LHCN-M2 (cell line): ENCODE measurements around the gene ST7L. TPM values are rescaled to one million over a fixed set of nuclear protein-coding genes. Genes with fewer than 3 reads are reported as not detected.

Experiments
- DNase-seq: peaks from one replicate; pipeline ENCODE4 v3.0.0-alpha.2; 2012; ENCODE audit warnings: low read depth
- total RNA-seq: library from RNA; depleted of rRNA; stranded (reverse); fragments of >200 nt; gene quantifications from 2 replicates; pipeline ENCODE4 v1.2.3, GENCODE V29; 2014

The ST7L gene
- total RNA-seq, 1 experiment from 2014 or later = 22.3 TPM

DNA sequence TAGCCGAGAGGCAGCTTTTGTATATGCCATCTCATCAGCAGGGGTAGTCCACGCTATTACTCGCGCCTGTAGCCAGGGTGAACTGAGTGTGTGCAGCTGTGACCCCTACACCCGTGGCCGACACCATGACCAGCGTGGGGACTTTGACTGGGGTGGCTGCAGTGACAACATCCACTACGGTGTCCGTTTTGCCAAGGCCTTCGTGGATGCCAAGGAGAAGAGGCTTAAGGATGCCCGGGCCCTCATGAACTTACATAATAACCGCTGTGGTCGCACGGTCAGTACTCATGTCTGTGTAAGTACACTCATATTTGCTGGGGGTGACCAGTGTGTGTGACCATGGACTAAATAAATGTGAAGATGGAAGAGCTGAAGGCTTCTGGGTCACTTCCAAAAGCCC lies 102.8 kb downstream of the ST7L start:
- no peak for DNase-seq

DNA sequence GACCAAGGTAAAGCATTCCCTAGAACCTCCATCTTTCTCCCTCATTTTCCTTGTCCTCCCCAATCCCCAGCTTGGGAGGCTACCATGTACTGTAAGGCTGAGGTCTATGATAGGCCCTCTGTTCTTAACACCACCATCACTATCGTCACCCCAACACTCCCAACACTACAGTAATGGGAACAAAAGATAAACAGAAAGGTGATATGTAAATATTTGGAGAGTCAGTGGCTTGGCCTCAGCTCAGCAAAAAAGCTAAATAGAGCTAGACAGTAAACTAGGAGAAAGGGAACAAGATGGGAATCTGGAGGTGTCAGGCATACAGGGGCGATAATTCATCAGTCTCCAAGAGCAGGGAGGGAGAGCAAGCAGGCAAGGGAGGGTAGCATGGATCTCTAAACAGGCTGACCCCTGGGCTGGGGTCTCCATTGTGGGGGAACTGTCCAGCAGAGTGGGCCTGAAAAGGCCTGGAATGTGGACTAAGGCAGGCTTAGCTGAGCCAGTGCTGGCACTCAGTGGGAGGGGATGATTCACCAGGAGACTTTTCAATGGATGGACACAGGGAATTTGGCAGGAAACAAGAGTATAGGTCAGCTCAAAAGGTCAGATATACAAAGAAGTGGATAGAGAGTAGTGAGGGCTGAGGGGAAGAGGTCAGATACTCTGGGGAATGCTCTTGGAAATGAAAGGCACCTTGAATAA lies 103.5 kb downstream of the ST7L start:
- DNase-seq = peak; percentile 74

DNA sequence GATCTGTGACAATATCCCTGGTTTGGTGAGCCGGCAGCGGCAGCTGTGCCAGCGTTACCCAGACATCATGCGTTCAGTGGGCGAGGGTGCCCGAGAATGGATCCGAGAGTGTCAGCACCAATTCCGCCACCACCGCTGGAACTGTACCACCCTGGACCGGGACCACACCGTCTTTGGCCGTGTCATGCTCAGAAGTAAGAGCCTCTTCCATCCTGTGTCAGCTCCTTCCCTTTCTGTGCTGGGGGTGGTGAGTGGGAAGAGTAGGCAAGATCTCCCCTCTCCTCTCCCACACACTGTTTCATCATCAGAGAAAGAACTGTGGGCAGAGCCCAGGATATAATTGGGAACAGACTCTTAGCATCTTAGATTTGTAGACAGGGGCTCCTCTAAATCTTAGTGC lies 104.0 kb downstream of the ST7L start:
- no peak for DNase-seq

DNA sequence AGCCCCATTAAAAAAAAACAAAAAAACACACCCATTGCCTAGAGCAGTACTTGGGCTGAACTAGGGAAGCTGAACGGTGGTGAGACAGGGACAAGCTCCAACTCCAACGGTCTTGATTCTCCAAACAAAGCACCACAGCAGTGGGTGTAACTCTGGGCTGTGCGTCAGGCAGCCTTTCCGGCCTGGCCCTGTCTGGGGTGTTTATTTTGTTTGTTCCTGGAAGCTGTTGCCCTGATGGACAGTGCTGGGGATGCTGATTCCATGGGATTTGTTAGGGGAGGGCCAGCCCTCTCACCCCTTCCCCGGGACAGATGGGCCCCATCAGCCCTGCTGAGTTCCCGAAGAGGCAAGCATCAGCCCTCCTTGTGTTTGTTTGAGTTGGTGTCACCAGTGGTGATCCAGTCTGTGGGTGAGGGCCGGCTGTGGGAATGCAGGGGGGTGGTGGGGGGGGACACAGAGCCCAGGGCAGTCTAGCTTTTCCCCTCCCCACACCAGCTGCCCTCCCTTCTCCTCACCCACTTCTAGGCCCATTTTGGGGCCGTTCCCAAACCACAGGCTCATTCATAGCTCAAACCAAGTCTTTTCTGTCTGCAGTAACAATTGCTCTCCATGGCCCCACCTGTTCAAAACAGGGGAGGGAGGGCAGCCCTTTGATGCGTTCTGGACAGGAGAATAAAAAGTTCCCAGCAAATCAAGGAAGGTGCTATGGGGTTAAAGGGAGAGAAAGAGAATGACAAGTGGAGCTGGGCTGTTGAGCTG lies 105.7 kb downstream of the ST7L start:
- no peak for DNase-seq

DNA sequence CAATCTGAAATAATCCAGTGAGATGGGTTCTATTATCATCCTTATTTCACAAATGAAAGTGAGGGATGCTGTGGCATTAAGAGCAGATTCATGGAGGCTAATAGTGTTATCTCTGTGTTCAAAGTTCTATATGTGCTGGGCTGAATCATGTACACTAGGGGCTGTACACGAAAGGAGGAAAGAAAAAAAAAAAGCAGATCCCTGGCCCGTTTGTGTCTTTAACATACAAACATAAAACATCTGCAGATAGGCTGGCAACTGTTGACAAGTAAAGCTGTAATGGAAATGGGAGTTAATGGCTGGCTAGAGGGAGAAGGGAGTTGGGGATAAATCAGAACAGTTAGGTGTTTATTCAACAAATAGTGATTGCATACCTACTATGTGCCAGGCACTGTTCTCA lies 107.0 kb downstream of the ST7L start:
- no peak for DNase-seq

- no peak for DNase-seq
These were observed 108.6 kb downstream of the ST7L start for GRCh38 chr1:112510340-112510739.

GRCh38 chr1:112509660-112510178 lies 109.2 kb downstream of the ST7L start:
- DNase-seq = no peak

DNA sequence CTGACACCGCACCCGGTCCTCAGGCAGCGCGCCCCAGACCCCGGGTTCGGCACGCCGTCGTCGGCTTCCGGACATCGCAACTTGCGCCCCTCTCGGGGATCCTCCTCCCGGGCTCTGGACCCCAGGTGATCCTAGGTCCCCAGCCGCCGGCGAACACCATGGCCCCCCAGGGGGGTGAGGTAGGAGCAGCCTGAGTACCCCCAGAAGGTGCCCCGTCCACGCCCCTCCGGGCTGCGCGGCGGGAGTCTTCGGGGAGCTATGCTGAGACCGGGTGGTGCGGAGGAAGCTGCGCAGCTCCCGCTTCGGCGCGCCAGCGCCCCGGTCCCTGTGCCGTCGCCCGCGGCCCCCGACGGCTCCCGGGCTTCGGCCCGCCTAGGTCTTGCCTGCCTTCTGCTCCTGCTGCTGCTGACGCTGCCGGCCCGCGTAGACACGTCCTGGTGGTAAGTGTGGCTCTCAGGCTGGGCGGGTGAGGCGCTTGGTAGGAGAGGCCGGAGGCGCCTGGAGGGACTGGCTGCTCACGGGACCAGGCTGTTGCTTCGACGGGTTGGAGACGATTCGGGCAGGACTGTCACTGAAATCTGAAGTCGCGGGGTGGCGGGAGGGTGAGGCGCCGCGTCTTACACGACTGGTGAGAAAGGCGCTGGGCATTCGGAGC lies 109.8 kb downstream of the ST7L start:
- DNase-seq = no peak

DNA sequence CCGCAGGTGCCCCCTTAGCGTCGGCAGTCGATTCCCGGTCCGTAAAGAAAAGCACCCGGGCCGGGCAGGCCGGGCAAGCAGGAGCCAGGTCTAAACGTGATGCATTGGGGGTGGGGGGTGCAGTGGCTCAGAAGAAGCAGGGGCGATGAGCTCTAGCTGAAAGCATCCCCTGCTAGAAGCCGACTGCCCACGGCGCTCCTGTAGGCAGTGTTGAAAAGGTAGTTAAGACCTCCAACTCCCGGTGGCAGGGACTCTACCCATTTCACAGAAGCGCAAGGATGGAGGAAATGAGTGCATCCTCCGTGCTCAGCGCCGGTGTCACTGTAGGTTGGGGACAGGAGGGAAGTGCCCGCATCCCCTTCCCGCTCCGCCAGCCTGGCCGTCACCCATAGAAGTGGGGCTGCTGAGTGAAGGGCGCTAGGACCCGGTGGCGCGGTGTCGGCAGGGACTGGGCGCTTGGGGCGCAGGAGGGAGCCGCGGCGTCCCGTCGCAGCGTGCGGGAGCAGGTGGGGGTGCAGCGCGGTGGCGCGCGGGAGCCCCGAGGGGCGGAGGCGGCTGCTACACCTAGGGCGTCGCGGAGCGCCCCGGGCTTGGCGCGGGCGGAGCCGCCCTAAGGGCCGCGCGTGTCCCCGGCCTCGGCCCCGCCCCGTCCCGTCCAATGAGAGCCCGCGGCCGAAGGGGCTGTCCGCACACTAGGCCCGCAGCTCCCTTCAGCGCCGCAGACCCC lies 110.5 kb downstream of the ST7L start, which contains the start of gene WNT2B:
TSS of gene WNT2B (plus strand) at position 688 of the 727 bp plus-strand sequence. CDS start 298 bp downstream, outside the sequence.
- no peak for DNase-seq

DNA sequence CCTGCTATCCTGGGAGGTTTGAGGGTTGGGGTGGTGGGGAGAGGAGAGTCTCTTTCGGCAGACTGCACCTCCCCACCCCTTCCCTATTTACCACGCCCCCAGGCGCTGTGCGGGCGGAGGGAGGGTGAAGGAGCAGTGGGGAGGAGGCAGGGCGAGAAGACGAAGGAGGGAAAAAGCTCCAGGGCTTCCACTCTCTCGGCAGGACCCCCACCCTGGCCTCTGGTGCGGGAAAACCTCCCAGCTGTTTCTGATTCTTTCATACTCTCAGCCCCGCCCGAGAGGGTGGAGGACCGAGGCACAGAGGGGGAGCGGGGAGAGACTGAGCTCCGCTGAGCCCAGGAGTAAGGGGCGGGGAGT lies 111.0 kb downstream of the ST7L start:
- DNase-seq = no peak

DNA sequence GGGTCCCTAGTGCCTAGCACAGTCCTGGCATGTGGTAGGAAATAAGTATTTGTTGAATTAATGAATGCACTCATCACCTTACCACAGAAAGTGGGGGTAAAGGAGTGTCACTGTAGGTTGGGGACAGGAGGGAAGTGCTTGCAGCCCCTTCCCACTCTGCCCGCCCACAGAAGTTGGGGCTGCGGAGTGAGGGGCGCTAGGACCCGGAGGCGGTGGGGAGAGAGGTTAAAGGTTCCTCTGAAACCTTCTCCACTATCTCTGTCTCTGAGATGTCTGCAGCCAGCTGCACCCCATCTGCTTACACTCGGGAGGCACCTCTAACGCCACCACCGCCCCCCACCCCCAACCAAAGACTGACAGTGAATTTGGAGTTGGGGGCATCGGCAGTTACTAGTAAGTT lies 111.6 kb downstream of the ST7L start:
- DNase-seq = no peak

DNA sequence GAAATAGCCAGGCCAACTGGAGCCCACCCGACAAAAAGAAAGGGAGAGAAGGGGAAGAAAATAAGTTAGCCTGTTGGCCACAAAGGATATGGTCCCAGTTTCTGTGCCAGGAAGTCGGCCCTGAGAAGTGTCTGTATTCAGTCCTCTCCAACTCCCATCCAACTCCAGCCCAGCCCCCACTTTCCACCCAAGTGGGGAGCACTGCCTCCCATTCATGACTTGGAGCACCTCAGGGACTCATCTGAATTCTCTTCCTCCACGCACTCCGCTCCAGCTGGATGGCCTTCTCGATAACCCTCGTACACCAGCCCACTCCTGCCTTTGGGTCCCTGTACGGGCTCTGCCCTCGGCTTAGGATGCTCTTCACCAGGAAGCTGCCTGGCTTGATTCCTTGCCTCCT lies 112.2 kb downstream of the ST7L start:
- DNase-seq = no peak

DNA sequence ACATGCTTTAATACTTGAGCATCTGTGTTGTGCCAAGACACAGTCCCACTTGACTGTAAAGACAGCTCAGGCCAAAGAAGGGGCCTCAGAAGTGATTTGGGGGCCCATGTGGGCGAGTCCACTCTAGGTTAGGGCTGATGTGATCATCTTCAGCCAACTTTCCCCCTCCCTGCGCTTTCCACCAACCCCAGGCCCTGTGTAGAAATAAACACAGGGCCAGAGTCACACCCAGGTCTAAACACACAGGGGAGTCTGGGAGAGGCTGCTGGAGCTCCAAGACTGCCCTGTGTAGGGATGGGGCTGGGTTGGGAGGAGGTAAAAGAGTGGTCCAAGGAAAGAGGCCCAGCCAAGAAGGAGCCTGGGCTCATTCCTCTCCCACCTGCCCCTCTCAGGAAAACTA lies 112.6 kb downstream of the ST7L start:
- DNase-seq = no peak

GRCh38 chr1:112505878-112506277 lies 113.1 kb downstream of the ST7L start:
- no peak for DNase-seq

GRCh38 chr1:112505400-112505785 lies 113.5 kb downstream of the ST7L start:
- no peak for DNase-seq

GRCh38 chr1:112504661-112505399 lies 114.1 kb downstream of the ST7L start:
- no peak for DNase-seq

DNA sequence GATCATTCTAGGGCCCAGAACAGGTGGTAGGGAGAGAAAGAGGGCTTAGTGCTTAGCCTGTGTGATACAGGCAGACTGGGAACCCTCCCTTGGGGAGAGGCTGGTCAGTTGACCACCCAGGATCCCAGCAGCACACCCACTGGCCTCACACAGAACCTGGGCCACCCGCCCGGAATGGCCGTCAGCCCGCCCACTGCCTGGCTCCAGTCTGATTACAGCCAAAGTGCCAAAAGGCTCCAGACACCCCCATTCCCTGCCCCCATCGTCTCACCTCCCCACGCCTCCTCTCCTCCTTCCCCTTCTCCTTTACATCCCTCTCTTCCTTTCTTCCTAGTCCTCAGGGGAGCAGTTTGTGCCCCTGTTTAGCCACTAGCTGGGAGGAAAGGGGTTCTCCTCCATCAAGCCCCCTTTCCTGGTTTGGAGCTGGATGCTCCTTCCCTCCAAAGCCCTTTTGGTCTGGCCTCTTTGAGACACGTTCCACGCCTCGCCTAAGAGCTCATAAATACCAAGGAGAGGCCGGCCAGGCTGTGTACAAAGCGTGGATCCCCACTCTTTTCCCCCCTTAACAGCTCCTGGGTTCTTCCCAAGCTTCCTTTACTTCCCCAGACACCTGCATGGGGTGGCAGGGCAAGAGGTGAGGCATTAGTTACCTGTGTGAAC lies 114.8 kb downstream of the ST7L start:
- no peak for DNase-seq

GRCh38 chr1:112502826-112503225 lies 116.1 kb downstream of the ST7L start:
- no peak for DNase-seq

DNA sequence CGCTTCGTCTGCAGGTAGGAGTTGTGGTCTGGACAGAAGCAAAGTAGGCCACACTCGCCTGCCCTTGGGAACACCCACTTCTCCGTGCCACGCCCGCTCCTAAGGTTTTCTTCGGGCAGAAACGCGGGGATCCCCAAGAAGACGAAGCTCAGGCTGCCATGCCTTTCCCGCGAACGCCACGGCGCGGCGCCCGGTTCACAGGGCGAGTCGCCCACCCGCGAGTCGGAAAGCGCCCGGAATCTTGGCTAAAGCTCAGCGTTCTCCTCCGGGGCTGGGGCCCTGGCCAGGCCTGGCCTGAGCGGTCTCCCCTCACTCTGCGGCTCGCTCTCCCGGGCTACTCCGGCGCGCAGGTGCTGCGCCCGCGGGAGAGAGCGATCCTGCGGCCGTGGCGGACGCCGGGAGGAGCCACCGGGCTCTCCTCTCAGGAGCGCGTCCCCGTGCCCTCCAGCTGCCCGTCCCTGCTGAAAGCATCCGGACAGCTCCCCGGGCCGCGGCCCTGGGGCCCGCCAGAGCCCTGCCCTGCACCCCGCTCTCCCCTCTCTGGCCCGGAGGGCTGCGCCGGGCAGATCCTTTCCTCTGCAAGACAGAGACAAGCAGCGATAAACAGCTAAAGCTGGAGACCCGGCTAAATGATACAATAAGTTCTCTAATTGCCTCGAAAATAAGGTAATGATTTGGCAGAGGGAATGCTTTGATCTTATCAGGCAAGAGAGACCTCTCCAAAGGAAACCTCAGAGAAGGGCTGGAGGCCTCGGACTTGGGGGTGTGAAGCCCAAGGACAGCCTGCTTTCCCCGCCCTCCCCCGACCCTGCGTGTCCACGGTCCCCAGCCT lies 116.9 kb downstream of the ST7L start:
- peak; percentile 56 for DNase-seq

DNA sequence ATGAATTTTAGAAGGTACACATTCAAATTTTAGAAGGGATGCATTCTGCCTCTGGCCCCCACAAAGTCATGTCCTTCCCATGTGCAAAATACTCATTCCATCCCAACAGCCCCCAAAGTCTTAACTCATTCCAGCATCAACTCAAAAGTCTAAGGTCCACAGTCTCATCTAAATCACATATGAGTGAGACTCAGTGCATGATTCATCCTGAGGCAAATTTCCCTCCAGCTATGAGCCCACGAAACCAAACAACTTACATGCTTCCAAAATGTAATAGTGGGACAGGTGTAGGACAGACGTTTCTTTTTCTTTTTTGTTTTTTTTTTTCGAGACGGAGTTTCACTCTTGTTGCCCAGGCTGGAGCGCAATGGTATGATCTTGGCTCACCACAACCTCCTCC lies 122.7 kb downstream of the ST7L start:
- no peak for DNase-seq
